Measurements from ENCODE around the gene CAMK1D. TPM values are rescaled to one million over a fixed set of nuclear protein-coding genes. Genes with fewer than 3 reads are reported as not detected.

Gene CAMK1D
- total RNA-seq, 1 experiment from 2014 or later, result 1.1 TPM

DNA sequence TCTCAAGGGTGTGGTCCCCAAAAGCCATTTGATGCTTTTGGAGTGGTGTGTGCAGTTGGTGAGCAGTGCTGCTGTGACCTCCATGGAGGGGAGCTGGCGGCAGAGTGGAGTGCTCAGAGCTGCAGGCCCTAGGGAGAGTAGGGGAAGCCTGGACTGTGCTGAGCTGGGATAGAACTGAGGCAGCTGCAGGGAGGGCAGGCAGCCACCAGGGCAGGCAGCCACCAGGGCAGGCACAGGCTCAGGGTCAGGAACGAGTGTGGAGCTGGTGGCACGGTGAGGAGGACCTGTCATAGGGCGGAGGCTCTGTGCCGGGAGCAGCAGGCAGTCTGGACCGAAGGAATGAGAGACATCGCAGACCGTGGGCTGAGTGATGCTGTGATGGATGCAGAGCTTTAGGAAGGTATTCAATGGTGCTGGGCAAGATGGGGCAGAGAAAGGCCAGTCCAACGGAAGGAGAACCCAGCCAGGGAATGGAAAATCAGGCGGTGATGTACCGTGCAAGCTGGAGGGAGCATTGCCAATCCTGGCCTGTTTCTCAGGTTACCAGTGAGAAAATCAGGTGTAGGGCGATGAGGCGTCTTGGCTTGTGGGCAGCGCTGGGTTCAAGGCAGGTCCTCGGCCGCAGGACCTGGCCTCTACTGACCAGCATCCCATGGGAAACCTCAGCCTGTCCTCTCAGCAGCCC is 152.6 kb downstream of the CAMK1D start:
- no peaks in the 10 kb centered on the region for H3K36me3 ChIP-seq
- no peak overlapping the region for H3K4me3 ChIP-seq
- no peak for DNase-seq
- H3K4me1 ChIP-seq, result peaks cover 4% of the 10 kb centered on the region; the same call in 1 of the 2 replicates
- H3K9me3 ChIP-seq (replicated peaks), result no peaks in the 10 kb centered on the region
- H3K27me3 ChIP-seq, result no peaks in the 10 kb centered on the region
- no peak overlapping the region for H3K27ac ChIP-seq

- Histone ChIP-seq H3K4me1 (peaks cover 4% of the 10 kb centered on the region; the same call in 1 of the 2 replicates), H3K36me3 (no peaks in the 10 kb centered on the region), H3K4me3 (no peak overlapping the region), H3K27me3 (no peaks in the 10 kb centered on the region), H3K27ac (no peak overlapping the region), H3K9me3 (replicated peaks) (no peaks in the 10 kb centered on the region)
- DNase-seq, result no peak
These were observed 153.4 kb downstream of the CAMK1D start for GRCh38 chr10:12502526-12503274.

- no peak overlapping the region for H3K27ac ChIP-seq
- no peaks in the 10 kb centered on the region for H3K27me3 ChIP-seq
- DNase-seq, result no peak
- no peak overlapping the region for H3K4me3 ChIP-seq
- H3K9me3 ChIP-seq (replicated peaks), result no peaks in the 10 kb centered on the region
- H3K36me3 ChIP-seq, result no peaks in the 10 kb centered on the region
- H3K4me1 ChIP-seq, result peaks cover 4% of the 10 kb centered on the region; the same call in 1 of the 2 replicates
These were observed 154.0 kb downstream of the CAMK1D start for GRCh38 chr10:12503311-12503710.

GRCh38 chr10:12504176-12504575 is 154.8 kb downstream of the CAMK1D start:
- H3K4me1 ChIP-seq, result peaks cover 4% of the 10 kb centered on the region; the same call in 1 of the 2 replicates
- no peaks in the 10 kb centered on the region for H3K9me3 ChIP-seq (replicated peaks)
- no peak overlapping the region for H3K27ac ChIP-seq
- H3K4me3 ChIP-seq, result no peak overlapping the region
- H3K27me3 ChIP-seq, result no peaks in the 10 kb centered on the region
- H3K36me3 ChIP-seq, result no peaks in the 10 kb centered on the region
- no peak for DNase-seq

DNA sequence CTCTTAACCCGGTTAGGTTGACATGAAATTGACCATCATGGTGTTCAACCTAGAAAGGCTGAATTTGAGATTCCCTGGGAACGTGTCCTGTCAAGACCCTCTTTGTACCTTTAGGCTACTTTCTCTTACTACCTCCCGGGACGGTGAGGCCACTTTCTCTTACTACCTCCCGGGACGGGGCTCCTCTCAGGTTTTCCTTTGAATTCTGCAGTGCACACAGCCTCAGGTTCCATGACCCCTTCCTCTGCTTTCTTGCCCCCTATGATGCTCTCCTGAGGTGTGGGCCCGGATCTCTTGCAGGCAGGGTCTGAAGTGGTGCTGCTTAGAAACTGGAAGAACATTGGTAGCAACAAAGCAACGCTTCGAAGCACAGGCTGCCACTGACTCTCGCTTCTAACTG is 155.3 kb downstream of the CAMK1D start:
- Histone ChIP-seq H3K27ac (no peak overlapping the region), H3K36me3 (no peaks in the 10 kb centered on the region)

DNA sequence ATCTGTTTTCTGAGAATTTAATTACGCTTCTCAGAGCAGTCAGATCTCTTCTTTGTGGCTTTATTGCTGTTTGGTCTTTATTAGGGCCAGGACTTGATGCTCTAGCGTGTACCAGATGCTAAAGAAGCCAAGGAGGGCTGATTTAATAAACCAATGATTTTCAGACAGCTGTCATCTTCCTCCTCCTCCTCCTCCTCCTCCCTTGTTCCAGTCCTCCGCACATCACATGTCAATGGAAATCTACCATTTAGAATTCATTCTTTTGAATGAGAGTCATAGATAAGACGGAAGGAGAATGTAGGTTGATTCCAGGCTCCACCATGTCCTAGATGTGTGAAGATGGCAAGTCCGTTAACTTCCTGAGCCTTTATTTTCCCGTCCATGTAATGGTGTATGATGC is 156.3 kb downstream of the CAMK1D start:
- H3K9me3 ChIP-seq (replicated peaks), result no peaks in the 10 kb centered on the region
- DNase-seq, result no peak
- no peaks in the 10 kb centered on the region for H3K4me1 ChIP-seq
- no peaks in the 10 kb centered on the region for H3K27me3 ChIP-seq
- H3K27ac ChIP-seq, result no peak overlapping the region
- H3K36me3 ChIP-seq, result no peaks in the 10 kb centered on the region
- H3K4me3 ChIP-seq, result no peak overlapping the region

More for the DNA sequence above, 155.3 kb downstream of the CAMK1D start:
- Histone ChIP-seq H3K4me3 (no peak overlapping the region), H3K4me1 (peaks cover 4% of the 10 kb centered on the region; the same call in 1 of the 2 replicates), H3K27me3 (no peaks in the 10 kb centered on the region), H3K9me3 (replicated peaks) (no peaks in the 10 kb centered on the region)
- no peak for DNase-seq

DNA sequence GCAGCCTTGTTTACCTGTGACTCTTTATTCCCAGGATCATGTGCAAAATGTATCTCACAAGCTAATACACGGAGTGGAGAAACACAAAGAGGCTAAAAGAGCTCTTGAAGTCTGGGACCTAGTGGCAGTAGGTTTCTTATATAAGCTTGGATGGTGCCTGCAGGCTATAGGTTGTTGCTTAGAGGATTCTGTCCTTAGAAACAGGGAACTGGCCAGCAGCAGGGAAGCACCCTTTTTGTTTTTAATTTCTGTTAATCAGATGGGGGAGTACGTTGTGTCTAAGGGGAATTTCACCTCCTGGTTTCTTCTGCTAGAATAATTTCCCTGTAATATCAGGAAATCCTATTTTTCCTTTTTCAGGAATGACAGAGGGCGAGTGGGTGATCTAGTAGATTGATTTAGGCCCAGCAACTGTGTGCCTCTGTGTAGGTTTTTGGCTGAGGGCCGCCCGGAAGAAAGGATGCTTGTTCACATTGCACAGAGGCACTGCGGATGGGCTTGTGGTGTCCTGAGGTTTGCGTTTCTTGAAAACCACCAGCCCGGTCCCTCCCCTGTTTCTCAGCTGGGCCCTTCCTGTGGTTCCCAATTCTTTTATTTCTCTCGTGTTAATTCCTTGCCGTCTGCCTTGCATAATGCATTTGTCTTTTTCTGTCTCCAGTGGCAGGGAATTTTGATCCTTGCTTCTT is 158.0 kb downstream of the CAMK1D start:
- H3K9me3 ChIP-seq (replicated peaks), result no peaks in the 10 kb centered on the region
- H3K27ac ChIP-seq, result no peak overlapping the region
- H3K36me3 ChIP-seq, result no peaks in the 10 kb centered on the region
- DNase-seq, result no peak
- H3K4me1 ChIP-seq, result no peaks in the 10 kb centered on the region
- no peaks in the 10 kb centered on the region for H3K27me3 ChIP-seq
- H3K4me3 ChIP-seq, result no peak overlapping the region

DNA sequence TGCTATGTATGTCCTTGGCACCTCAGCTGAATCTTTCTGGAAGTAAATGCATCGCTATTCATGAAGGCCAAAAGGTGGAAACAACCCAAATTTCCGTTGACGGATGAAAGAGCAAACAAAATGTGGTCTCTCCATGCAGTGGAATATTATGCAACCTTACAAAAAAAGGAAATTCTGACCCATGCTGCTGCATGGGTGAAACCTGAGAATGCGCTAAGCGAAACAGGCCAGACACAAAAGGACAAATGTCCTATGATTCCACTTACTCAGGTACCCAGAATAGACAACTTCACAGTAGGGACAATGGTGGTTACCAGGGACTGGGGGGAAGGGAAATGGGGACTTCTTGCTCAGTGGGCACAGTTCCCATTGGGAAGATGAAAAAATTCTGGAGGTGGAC is 158.8 kb downstream of the CAMK1D start:
- Histone ChIP-seq H3K27me3 (no peaks in the 10 kb centered on the region), H3K4me1 (no peaks in the 10 kb centered on the region), H3K36me3 (no peaks in the 10 kb centered on the region), H3K9me3 (replicated peaks) (no peaks in the 10 kb centered on the region), H3K4me3 (no peak overlapping the region), H3K27ac (no peak overlapping the region)
- DNase-seq, result no peak

DNA sequence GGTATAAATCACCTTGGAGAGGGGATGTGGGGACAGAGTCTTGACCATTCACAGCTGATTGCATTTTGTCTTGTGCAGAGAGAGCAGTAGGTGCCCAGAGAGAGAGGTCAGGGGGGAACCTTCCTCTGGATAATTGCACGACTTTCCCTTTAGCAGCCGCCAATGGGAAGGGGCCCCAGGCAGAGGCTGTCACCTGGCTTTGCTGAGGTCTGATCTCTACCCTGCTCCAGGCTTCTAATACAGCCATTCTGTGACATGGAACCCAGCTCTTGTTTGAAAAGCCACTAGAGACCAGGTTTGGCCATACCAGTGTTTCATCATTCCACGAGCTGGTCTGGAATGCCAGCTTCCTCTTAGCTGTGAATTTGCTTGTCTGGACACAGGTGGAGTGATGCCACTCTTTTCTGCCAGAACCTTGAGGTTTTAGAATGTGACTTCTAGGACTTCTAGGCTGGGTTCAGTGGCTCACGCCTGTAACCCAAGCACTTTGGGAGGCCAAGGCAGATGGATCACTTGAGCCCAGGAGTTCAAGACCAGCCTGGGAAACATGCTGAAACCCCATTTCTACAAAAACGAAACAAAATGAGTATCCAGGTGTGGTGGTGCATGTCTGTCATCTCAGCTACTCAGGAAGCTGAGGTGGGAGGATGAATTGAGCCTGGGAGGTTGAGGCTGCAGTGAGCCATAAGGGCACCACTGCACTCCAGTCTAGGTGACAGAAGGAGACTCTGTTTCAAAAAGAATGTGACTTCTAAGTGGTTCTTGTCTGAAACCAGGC is 159.9 kb downstream of the CAMK1D start:
- Histone ChIP-seq H3K27ac (no peak overlapping the region), H3K4me3 (no peak overlapping the region), H3K9me3 (replicated peaks) (no peaks in the 10 kb centered on the region), H3K4me1 (no peaks in the 10 kb centered on the region), H3K27me3 (no peaks in the 10 kb centered on the region), H3K36me3 (no peaks in the 10 kb centered on the region)
- DNase-seq, result no peak

DNA sequence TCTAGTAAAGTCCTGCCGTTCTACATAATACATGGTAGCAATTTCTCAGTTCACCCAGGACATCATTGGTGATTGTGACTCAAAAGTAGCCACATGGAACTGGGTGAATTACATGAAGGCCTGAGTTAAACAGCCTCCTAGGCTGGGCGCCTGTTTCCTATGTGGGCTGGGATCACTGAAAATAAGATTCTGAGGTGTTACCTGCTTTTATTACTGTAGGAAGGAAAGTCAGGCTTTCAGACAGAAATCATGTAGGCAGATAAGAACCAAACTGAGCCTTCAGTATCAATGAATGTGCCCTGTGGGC is 160.4 kb downstream of the CAMK1D start:
- H3K27me3 ChIP-seq, result no peaks in the 10 kb centered on the region
- H3K27ac ChIP-seq, result no peak overlapping the region
- DNase-seq, result no peak
- no peaks in the 10 kb centered on the region for H3K9me3 ChIP-seq (replicated peaks)
- no peaks in the 10 kb centered on the region for H3K36me3 ChIP-seq
- H3K4me3 ChIP-seq, result no peak overlapping the region
- H3K4me1 ChIP-seq, result no peaks in the 10 kb centered on the region

DNA sequence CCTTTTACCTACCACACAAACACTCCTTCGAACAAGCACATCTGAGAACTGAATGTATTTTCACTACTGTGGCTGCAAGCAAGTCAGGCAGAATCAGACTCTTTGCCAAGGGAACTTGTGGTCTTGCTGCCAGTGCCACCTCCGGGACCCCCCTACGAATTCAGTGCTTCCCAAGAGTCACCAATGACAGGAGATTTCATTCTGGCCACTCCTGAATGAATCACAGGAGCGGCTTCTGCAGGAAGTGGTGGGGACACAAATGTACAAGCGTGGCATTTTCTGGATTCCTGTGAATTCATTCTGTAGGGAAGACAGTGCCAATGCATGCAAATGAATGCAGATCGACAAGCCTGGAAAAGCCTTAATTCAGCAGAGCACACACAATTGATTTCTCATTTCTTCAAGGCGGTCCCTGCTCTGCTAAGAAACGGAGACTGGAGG is 161.2 kb downstream of the CAMK1D start:
- no peak overlapping the region for H3K4me3 ChIP-seq
- H3K36me3 ChIP-seq, result no peaks in the 10 kb centered on the region
- H3K27ac ChIP-seq, result no peak overlapping the region
- DNase-seq, result no peak
- no peaks in the 10 kb centered on the region for H3K4me1 ChIP-seq
- no peaks in the 10 kb centered on the region for H3K9me3 ChIP-seq (replicated peaks)
- H3K27me3 ChIP-seq, result no peaks in the 10 kb centered on the region

GRCh38 chr10:12510984-12511383 is 161.6 kb downstream of the CAMK1D start:
- Histone ChIP-seq H3K27me3 (no peaks in the 10 kb centered on the region), H3K27ac (no peak overlapping the region), H3K4me3 (no peak overlapping the region), H3K36me3 (no peaks in the 10 kb centered on the region), H3K9me3 (replicated peaks) (no peaks in the 10 kb centered on the region), H3K4me1 (no peaks in the 10 kb centered on the region)
- DNase-seq, result no peak

GRCh38 chr10:12511651-12512050 is 162.3 kb downstream of the CAMK1D start:
- no peaks in the 10 kb centered on the region for H3K36me3 ChIP-seq
- H3K9me3 ChIP-seq (replicated peaks), result no peaks in the 10 kb centered on the region
- no peaks in the 10 kb centered on the region for H3K27me3 ChIP-seq
- no peak for DNase-seq
- H3K4me3 ChIP-seq, result no peak overlapping the region
- H3K4me1 ChIP-seq, result no peaks in the 10 kb centered on the region
- H3K27ac ChIP-seq, result no peak overlapping the region

- Histone ChIP-seq H3K36me3 (no peaks in the 10 kb centered on the region), H3K27me3 (no peaks in the 10 kb centered on the region), H3K4me3 (no peak overlapping the region), H3K9me3 (replicated peaks) (no peaks in the 10 kb centered on the region), H3K27ac (no peak overlapping the region), H3K4me1 (no peaks in the 10 kb centered on the region)
- no peak for DNase-seq
These were observed 163.1 kb downstream of the CAMK1D start for GRCh38 chr10:12512332-12513002.

Data from SJCRH30 (cell line).